GM21576 (cell line): ENCODE results near the gene MORN1.

ENCODE experiments used
- ATAC-seq: cut with Tn5 transposase; IDR thresholded peaks from one replicate; pipeline ENCODE4 v1.9.1; 2021; ENCODE audit warnings: mild to moderate bottlenecking, moderate library complexity; ENCODE audit not compliant: unreplicated experiment

MORN1 gene

GRCh38 chr1:2405588-2406295 is 14.4 kb upstream of the MORN1 start:
- no peak for ATAC-seq

GRCh38 chr1:2404890-2405511 is 13.6 kb upstream of the MORN1 start:
- ATAC-seq: no peak

- ATAC-seq: no peak
Observed at GRCh38 chr1:2404142-2404889, 13.0 kb upstream of the MORN1 start.

- ATAC-seq: no peak
Observed at GRCh38 chr1:2403273-2403672, 11.9 kb upstream of the MORN1 start.

GRCh38 chr1:2402420-2402819 is 11.1 kb upstream of the MORN1 start:
- ATAC-seq: no peak

GRCh38 chr1:2400950-2401649 is 9.7 kb upstream of the MORN1 start:
- ATAC-seq: no peak

GRCh38 chr1:2400576-2400909 is 9.2 kb upstream of the MORN1 start:
- no peak for ATAC-seq

GRCh38 chr1:2399890-2400575 is 8.7 kb upstream of the MORN1 start:
- no peak for ATAC-seq

GRCh38 chr1:2398871-2399270 is 7.5 kb upstream of the MORN1 start:
- no peak for ATAC-seq

GRCh38 chr1:2397007-2397679 is 5.8 kb upstream of the MORN1 start:
- ATAC-seq: no peak

- ATAC-seq: no peak
Observed at GRCh38 chr1:2396476-2396875, 5.1 kb upstream of the MORN1 start.

GRCh38 chr1:2396059-2396458 is 4.7 kb upstream of the MORN1 start:
- no peak for ATAC-seq

GRCh38 chr1:2395245-2395644 is 3.9 kb upstream of the MORN1 start:
- ATAC-seq: no peak

GRCh38 chr1:2394761-2395160 is 3.4 kb upstream of the MORN1 start:
- no peak for ATAC-seq

GRCh38 chr1:2394220-2394619 is 2.9 kb upstream of the MORN1 start:
- ATAC-seq: no peak

- ATAC-seq: no peak
Observed at GRCh38 chr1:2393471-2393877, 2.1 kb upstream of the MORN1 start.

GRCh38 chr1:2392686-2393085 is 1.3 kb upstream of the MORN1 start:
- ATAC-seq: no peak

GRCh38 chr1:2391931-2392509 is 666 bp upstream of the MORN1 start:
- no peak for ATAC-seq

- no peak for ATAC-seq
Observed at GRCh38 chr1:2389644-2390043, 1.7 kb downstream of the MORN1 start.
